Mesendoderm (in vitro differentiated cells): Measurements from ENCODE around the gene GDI1.

Source experiments
- DNase-seq: peaks from one replicate; pipeline ENCODE4 v3.0.0; 2013
- H2AK5ac ChIP-seq: 2 replicates; pipeline ENCODE4 v1.6.1; 2013; ENCODE audit warnings: low read length, inconsistent platforms
- H2BK120ac ChIP-seq: 2 replicates; pipeline ENCODE4 v1.6.1; 2013; ENCODE audit warnings: low read depth, mild to moderate bottlenecking, low read length, moderate library complexity, mixed read lengths
- H2BK15ac ChIP-seq: replicated peaks from 2 replicates; pipeline ENCODE4 v1.6.1; 2013; ENCODE audit warnings: low read depth, mild to moderate bottlenecking, moderate library complexity
- H2BK5ac ChIP-seq: 2 replicates; pipeline ENCODE4 v1.6.1; 2013; ENCODE audit warnings: low read length, inconsistent platforms
- H3K18ac ChIP-seq: 2 replicates; pipeline ENCODE4 v1.6.1; 2013; ENCODE audit warnings: mild to moderate bottlenecking, low read length, mixed read lengths
- H3K23ac ChIP-seq: one replicate; pipeline ENCODE4 v1.6.1; 2013; ENCODE audit warnings: low read length
- H3K27ac ChIP-seq: 2 replicates; pipeline ENCODE4 v1.5.1; 2013; ENCODE audit warnings: low read depth, mild to moderate bottlenecking, inconsistent platforms, low read length, moderate library complexity
- H3K27me3 ChIP-seq: 2 replicates; pipeline ENCODE4 v1.6.1; 2013; ENCODE audit warnings: low read length, control low read depth, mild to moderate bottlenecking, inconsistent platforms; ENCODE audit not compliant: insufficient read depth, poor library complexity
- H3K36me3 ChIP-seq: 2 replicates; pipeline ENCODE4 v1.6.1; 2013; ENCODE audit warnings: low read length, inconsistent platforms; ENCODE audit not compliant: control insufficient read depth, insufficient read depth
- H3K4ac ChIP-seq: one replicate; pipeline ENCODE4 v1.6.1; 2013; ENCODE audit warnings: low read depth, mild to moderate bottlenecking, low read length, moderate library complexity
- H3K4me1 ChIP-seq: 2 replicates; pipeline ENCODE4 v1.6.1; 2013; ENCODE audit warnings: low read depth, low read length, inconsistent platforms; ENCODE audit not compliant: control insufficient read depth
- H3K4me2 ChIP-seq: 2 replicates; pipeline ENCODE4 v1.6.1; 2013; ENCODE audit warnings: low read length
- H3K4me3 ChIP-seq: 2 replicates; pipeline ENCODE4 v1.5.1; 2013; ENCODE audit warnings: mild to moderate bottlenecking, low read length
- H3K56ac ChIP-seq: one replicate; pipeline ENCODE4 v1.6.1; 2013; ENCODE audit warnings: low read length
- H3K79me1 ChIP-seq: 2 replicates; pipeline ENCODE4 v1.6.1; 2013; ENCODE audit warnings: low read length, inconsistent platforms
- H3K79me2 ChIP-seq: 2 replicates; pipeline ENCODE4 v1.6.1; 2013; ENCODE audit warnings: mild to moderate bottlenecking, low read length; ENCODE audit not compliant: control insufficient read depth, insufficient read depth
- H3K9ac ChIP-seq: 2 replicates; pipeline ENCODE4 v1.6.1; 2013; ENCODE audit warnings: low read length, inconsistent platforms
- H4K5ac ChIP-seq: one replicate; pipeline ENCODE4 v1.6.1; 2013; ENCODE audit warnings: low read length
- H4K8ac ChIP-seq: one replicate; pipeline ENCODE4 v1.6.1; 2013; ENCODE audit warnings: low read depth, mild to moderate bottlenecking, control low read depth, low read length, moderate library complexity
- WGBS: extraction: QIAGEN DNeasy Blood & Tissue Kit; methylation state at CpG from one replicate; pipeline ENCODE4 v1.1.7; 2013; ENCODE audit warnings: low lambda C conversion rate, missing lambda C conversion rate; ENCODE audit not compliant: insufficient coverage; ENCODE audit errors: extremely low coverage; 5-methylcytosine and 5-hydroxymethylcytosine counted together

Gene GDI1

DNA sequence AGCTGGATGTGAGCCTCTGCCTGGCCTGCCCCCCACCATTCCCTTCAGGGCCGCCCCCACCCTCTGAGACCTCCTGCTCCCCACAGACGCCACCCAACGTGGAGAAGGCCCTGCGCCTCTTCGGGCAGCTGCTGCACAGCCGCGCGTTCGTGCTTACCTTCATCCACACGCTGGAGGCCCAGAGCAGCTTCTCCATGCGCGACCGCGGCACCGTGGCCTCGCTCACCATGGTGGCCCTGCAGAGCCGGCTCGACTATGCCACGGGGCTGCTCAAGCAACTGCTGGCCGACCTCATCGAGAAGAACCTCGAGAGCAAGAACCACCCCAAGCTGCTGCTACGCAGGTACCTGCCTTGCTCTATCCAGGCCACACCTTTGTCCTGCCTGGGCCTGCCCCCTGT lies 31.3 kb downstream of the GDI1 start:
- no peak overlapping the region for H2BK120ac ChIP-seq
- H2BK5ac ChIP-seq = no peak overlapping the region
- WGBS = no CpG with 5 or more reads among the region's 23 CpGs
- no peak overlapping the region for H3K9ac ChIP-seq
- H3K4me2 ChIP-seq = no peak overlapping the region
- H3K27ac ChIP-seq = no peak overlapping the region
- no peaks in the 10 kb centered on the region for H3K4me1 ChIP-seq
- no peaks in the 10 kb centered on the region for H3K36me3 ChIP-seq
- no peaks in the 10 kb centered on the region for H3K79me2 ChIP-seq
- no peaks in the 10 kb centered on the region for H3K27me3 ChIP-seq
- no peak overlapping the region for H2AK5ac ChIP-seq
- DNase-seq = no peak
- no peak overlapping the region for H3K23ac ChIP-seq
- H3K4ac ChIP-seq = no peak overlapping the region
- no peak overlapping the region for H4K5ac ChIP-seq
- no peak overlapping the region for H3K18ac ChIP-seq
- H2BK15ac ChIP-seq = no peak overlapping the region
- H3K4me3 ChIP-seq = no peak overlapping the region
- H4K8ac ChIP-seq = no peak overlapping the region
- H3K79me1 ChIP-seq = no peaks in the 10 kb centered on the region
- H3K56ac ChIP-seq = no peak overlapping the region

GRCh38 chrX:154469114-154469513 lies 32.2 kb downstream of the GDI1 start:
- H3K27ac ChIP-seq = no peak overlapping the region
- H2BK120ac ChIP-seq = no peak overlapping the region
- no peak overlapping the region for H4K5ac ChIP-seq
- no peaks in the 10 kb centered on the region for H3K4me1 ChIP-seq
- H3K56ac ChIP-seq = no peak overlapping the region
- no peaks in the 10 kb centered on the region for H3K27me3 ChIP-seq
- H3K36me3 ChIP-seq = no peaks in the 10 kb centered on the region
- H3K79me2 ChIP-seq = no peaks in the 10 kb centered on the region
- H2BK15ac ChIP-seq = no peak overlapping the region
- H3K4me2 ChIP-seq = no peak overlapping the region
- H3K4me3 ChIP-seq = no peak overlapping the region
- no peak overlapping the region for H4K8ac ChIP-seq
- no peak overlapping the region for H2AK5ac ChIP-seq
- H2BK5ac ChIP-seq = no peak overlapping the region
- no peak overlapping the region for H3K9ac ChIP-seq
- WGBS = no CpG with 5 or more reads among the region's 9 CpGs
- H3K23ac ChIP-seq = no peak overlapping the region
- no peaks in the 10 kb centered on the region for H3K79me1 ChIP-seq
- no peak for DNase-seq
- no peak overlapping the region for H3K4ac ChIP-seq
- no peak overlapping the region for H3K18ac ChIP-seq

DNA sequence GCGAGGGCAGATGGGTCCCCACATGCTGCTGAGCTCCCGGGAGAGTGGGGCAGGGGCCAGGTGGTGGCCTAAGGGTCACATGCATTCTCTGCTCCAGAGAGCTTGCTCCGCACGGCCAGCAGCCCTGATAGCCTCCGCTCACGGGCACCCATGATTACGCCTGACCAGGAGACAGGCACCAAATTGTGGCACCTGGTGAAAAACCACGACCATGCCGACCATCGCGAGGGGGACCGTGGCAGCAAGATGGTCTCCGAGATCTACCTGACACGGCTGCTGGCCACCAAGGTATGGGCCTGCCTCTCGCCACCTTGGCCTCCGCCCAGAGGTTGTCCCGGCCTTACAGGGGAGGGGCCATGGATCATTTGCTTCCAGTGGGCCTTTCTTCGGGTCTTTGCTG lies 32.9 kb downstream of the GDI1 start:
- Histone ChIP-seq H3K23ac (no peak overlapping the region), H3K79me1 (no peaks in the 10 kb centered on the region), H2BK120ac (no peak overlapping the region), H3K4me3 (no peak overlapping the region), H3K4me1 (no peaks in the 10 kb centered on the region), H4K8ac (no peak overlapping the region), H3K9ac (no peak overlapping the region), H3K27ac (no peak overlapping the region), H2BK5ac (no peak overlapping the region), H3K79me2 (no peaks in the 10 kb centered on the region), H3K56ac (no peak overlapping the region), H2AK5ac (no peak overlapping the region), H3K4me2 (no peak overlapping the region), H3K27me3 (no peaks in the 10 kb centered on the region), H3K4ac (no peak overlapping the region), H3K36me3 (no peaks in the 10 kb centered on the region), H4K5ac (no peak overlapping the region), H3K18ac (no peak overlapping the region), H2BK15ac (no peak overlapping the region)
- no CpG with 5 or more reads among the region's 18 CpGs for WGBS
- no peak for DNase-seq

DNA sequence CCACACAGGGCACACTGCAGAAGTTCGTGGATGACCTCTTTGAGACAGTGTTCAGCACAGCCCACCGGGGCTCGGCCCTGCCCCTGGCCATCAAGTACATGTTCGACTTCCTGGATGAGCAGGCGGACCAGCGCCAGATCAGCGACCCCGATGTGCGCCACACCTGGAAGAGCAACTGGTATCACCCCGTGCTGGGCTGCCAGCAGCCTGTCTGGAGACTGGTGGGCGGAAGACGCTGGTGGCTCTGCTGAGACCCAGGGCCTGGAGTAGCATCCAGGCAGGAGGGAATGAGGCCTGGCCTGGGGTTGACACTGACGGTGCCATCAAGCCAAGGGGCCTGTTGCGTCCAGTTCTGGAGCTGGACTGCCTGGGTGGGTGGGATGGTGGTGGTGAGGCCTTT lies 33.5 kb downstream of the GDI1 start:
- no peak for DNase-seq
- no CpG with 5 or more reads among the region's 14 CpGs for WGBS
- Histone ChIP-seq H3K18ac (no peak overlapping the region), H3K36me3 (no peaks in the 10 kb centered on the region), H4K5ac (no peak overlapping the region), H3K27me3 (no peaks in the 10 kb centered on the region), H2AK5ac (no peak overlapping the region), H2BK120ac (no peak overlapping the region), H3K4ac (no peak overlapping the region), H4K8ac (no peak overlapping the region), H3K4me2 (no peak overlapping the region), H2BK5ac (no peak overlapping the region), H3K4me3 (no peak overlapping the region), H3K4me1 (no peaks in the 10 kb centered on the region), H3K56ac (no peak overlapping the region), H3K9ac (no peak overlapping the region), H3K23ac (no peak overlapping the region), H3K79me1 (no peaks in the 10 kb centered on the region), H2BK15ac (no peak overlapping the region), H3K27ac (no peak overlapping the region), H3K79me2 (no peaks in the 10 kb centered on the region)

DNA sequence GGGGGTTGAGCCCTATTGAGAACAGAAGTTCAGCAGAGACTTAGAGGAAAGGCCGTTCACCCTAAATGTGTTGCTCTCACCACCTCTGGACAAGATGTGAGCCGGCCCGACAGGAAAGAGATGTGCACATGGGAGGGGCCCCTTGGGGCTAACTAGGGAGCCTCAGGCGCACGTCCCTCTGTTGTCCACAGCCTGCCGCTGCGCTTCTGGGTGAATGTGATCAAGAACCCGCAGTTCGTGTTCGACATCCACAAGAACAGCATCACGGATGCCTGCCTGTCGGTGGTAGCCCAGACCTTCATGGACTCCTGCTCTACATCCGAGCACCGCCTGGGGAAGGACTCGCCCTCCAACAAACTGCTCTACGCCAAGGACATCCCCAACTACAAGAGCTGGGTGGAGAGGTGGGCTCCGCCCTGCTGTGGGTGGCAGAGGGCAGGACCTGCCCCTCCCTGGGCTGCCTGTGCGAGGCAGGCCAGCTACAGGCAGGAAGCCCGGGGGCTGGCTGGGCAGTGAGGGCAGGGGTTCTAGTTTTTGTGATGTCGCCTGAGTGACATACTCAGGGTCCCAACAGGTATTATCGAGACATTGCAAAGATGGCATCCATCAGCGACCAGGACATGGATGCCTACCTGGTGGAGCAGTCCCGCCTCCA lies 34.1 kb downstream of the GDI1 start:
- Histone ChIP-seq H3K4me1 (no peaks in the 10 kb centered on the region), H3K27me3 (no peaks in the 10 kb centered on the region), H2BK5ac (no peak overlapping the region), H4K5ac (no peak overlapping the region), H3K4me2 (no peak overlapping the region), H3K18ac (no peak overlapping the region), H3K27ac (no peak overlapping the region), H2BK120ac (no peak overlapping the region), H2AK5ac (no peak overlapping the region), H3K36me3 (no peaks in the 10 kb centered on the region), H3K23ac (no peak overlapping the region), H3K9ac (no peak overlapping the region), H3K79me1 (no peaks in the 10 kb centered on the region), H2BK15ac (no peak overlapping the region), H3K4ac (no peak overlapping the region), H3K56ac (no peak overlapping the region), H3K79me2 (no peaks in the 10 kb centered on the region), H4K8ac (no peak overlapping the region), H3K4me3 (no peak overlapping the region)
- no peak for DNase-seq
- no CpG with 5 or more reads among the region's 23 CpGs for WGBS
